ENCODE measurements around the gene WWOX. TPM values are rescaled to one million over a fixed set of nuclear protein-coding genes. Genes with fewer than 3 reads are reported as not detected.

The WWOX gene
- total RNA-seq, 1 donor from 2014 or later, result 16.1 TPM

DNA sequence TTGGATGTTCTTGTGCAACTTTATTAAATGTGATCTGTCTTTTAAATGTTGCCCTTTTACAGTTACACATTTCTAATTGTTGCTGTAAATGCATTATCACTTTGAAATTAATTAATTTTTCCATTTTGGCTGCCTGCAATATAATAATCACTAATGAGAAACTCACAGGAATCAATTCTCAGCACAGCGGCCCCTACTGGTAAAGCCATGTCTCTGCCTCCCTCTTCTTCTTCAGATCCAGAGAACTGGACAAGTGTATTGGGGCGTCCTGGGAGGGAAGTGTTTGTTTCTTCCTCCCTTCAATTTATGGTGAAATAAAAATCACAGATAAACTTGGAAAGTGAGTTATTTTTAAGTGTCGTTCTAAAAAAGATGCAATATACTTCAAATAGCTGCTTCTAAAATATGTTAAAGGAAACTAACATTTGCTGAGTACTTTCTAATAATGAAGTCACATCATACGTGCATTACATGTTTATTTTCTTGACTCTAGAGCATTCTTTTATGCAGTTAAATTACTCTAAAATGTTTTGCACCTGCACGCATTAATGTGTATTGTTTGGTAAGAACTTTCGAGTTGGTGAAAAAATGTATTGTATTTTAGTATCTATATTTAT is 338.0 kb downstream of the WWOX start:
- Mint-ChIP-seq H3K4me1 (no peaks in the 10 kb centered on the region), H3K27ac (no peak overlapping the region), H3K36me3 (ENCODE audit: low read depth) (no peaks in the 10 kb centered on the region), H3K27me3 (no peaks in the 10 kb centered on the region), H3K9me3 (no peaks in the 10 kb centered on the region), H3K4me3 (no peak overlapping the region)
- intact Hi-C loops (cut with micrococcal nuclease), result no loop called here
- peak; percentile 69 for DNase-seq

DNA sequence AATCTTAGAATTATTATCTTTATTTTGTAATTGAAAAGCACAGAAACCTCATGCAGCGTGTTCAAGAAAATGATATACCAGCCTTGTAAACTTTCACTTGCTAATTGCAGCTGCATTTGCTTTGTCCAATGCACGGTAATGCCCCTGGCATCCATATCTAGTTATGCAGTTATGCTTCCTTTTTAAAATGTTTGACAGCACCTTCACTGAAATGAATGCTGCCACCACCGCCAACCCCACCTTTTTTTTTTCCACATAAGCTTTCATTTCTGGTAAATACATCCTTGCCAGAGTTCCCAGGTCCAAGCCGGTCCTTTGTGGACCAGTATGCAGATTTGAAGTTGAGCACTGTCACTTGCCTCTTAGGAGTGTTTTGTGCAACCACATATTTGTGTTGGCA is 338.8 kb downstream of the WWOX start:
- no peaks in the 10 kb centered on the region for H3K4me1 Mint-ChIP-seq
- no peak overlapping the region for H3K27ac Mint-ChIP-seq
- no peaks in the 10 kb centered on the region for H3K9me3 Mint-ChIP-seq
- H3K27me3 Mint-ChIP-seq, result no peaks in the 10 kb centered on the region
- H3K36me3 Mint-ChIP-seq (ENCODE audit: low read depth), result no peaks in the 10 kb centered on the region
- intact Hi-C loops (cut with micrococcal nuclease), result no loop called here
- H3K4me3 Mint-ChIP-seq, result no peak overlapping the region
- no peak for DNase-seq

DNA sequence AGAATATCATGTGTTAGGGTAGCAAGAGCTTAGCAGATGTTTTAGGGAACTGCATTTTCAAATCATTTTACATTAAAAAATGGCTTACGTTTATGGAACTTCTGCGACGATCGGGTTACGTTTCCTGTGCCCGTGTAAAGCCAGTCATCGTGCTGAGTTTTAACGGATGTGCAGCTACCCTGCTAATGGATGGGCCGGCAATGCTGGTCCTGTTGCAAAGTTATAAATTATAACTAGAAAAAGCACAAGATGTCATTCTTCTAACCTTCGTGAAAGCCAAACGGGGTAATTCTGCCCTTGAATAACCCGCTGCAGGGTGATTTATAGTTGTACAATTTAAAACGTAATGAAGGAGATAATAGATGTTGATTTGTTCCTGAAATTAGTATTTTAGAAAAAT is 339.2 kb downstream of the WWOX start:
- intact Hi-C loops (cut with micrococcal nuclease), result no loop called here

DNA sequence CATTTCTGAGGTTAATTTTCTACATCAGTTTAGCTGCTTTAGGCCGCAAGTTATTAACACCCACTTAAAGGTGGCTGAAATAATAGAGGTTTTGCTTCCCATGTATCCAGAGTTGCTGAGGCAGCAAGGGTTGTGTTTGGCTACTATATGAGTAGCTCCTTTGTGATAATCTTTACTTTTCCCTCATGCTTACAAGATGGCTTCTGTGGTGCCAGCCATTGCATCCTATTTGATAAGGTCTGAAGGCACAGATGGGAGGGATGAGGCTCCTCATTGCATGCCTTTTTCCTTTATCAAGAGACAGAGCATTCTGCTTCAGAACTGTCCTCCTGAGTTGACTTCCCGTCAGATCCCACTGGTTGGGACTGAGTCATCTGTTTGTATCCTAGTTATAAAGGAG is 340.2 kb downstream of the WWOX start:
- Mint-ChIP-seq H3K4me3 (no peak overlapping the region), H3K27ac (no peak overlapping the region), H3K27me3 (no peaks in the 10 kb centered on the region), H3K4me1 (peaks cover 4% of the 10 kb centered on the region), H3K9me3 (no peaks in the 10 kb centered on the region), H3K36me3 (ENCODE audit: low read depth) (no peaks in the 10 kb centered on the region)
- intact Hi-C loops (cut with micrococcal nuclease), result no loop called here
- DNase-seq, result no peak

More for the DNA sequence above, 339.2 kb downstream of the WWOX start:
- no peak for DNase-seq
- no peak overlapping the region for H3K4me3 Mint-ChIP-seq
- H3K27me3 Mint-ChIP-seq, result no peaks in the 10 kb centered on the region
- H3K9me3 Mint-ChIP-seq, result no peaks in the 10 kb centered on the region
- no peaks in the 10 kb centered on the region for H3K36me3 Mint-ChIP-seq (ENCODE audit: low read depth)
- no peak overlapping the region for H3K27ac Mint-ChIP-seq
- peaks cover 3% of the 10 kb centered on the region for H3K4me1 Mint-ChIP-seq

DNA sequence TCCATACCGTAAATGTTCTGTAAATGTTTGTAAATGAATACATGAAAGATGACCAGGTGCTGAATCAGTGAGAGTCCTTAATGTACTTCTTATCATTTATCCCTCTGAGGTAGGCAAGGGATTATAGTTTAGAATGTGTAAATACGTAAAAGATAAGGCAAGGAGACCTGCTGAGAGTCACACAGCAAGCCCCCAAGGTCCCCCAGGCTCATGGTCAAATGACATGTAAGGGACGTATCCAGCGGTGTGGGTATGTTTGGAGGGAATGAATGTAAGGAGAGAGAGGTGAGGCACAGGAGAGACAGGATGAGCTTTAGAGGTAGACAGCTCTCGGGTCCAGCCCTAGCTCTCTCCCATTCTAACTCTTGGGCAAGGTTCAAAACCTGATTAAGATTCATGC is 341.8 kb downstream of the WWOX start:
- no peaks in the 10 kb centered on the region for H3K36me3 Mint-ChIP-seq (ENCODE audit: low read depth)
- no peak overlapping the region for H3K27ac Mint-ChIP-seq

DNA sequence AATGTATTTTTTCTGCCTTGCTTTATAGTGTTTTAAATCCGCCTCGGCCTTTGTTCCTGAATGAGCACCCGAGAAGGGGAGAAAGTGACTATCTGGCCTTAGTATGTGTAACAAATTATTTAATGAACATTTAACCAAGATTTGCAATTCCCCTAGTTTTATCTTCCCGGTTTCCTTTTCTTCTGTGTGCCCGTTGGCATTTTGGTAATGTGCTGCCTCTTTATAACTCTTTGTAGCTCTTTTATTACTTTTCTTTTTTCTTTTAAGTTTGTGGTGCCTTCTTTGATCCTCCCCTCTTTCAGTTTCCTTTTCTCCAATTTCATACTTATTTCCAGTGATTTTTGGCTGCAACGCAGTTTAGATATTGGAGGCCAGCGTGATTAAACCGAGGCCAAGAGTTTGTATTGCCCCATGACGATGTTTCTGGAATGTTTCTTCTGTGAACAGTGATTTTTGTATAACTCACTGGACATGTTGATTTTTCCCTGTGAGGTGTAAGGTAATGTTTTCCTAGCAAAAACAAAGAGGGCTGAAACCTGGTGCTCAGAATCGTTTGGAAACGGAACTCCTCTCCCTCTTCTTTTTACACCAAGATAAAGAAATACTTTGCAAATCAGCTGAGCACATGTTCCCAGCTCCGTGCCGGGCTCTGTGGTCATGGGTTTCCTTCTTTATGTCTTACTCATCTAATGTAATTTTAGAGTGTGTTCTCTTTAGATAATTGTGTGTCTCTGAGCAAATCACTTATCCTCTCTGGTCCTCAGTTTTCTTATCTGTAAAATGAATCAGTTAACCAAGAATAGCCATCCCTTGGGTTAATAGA is 344.3 kb downstream of the WWOX start:
- peaks cover 4% of the 10 kb centered on the region for H3K4me1 Mint-ChIP-seq
- no peaks in the 10 kb centered on the region for H3K9me3 Mint-ChIP-seq
- H3K27ac Mint-ChIP-seq, result no peak overlapping the region
- DNase-seq, result no peak
- no peak overlapping the region for H3K4me3 Mint-ChIP-seq
- intact Hi-C loops (cut with micrococcal nuclease), result no loop called here
- H3K27me3 Mint-ChIP-seq, result no peaks in the 10 kb centered on the region
- no peaks in the 10 kb centered on the region for H3K36me3 Mint-ChIP-seq (ENCODE audit: low read depth)

More for the DNA sequence above, 341.8 kb downstream of the WWOX start:
- DNase-seq, result no peak
- intact Hi-C loops (cut with micrococcal nuclease), result no loop called here
- H3K4me1 Mint-ChIP-seq, result peaks cover 4% of the 10 kb centered on the region
- no peaks in the 10 kb centered on the region for H3K27me3 Mint-ChIP-seq
- H3K4me3 Mint-ChIP-seq, result no peak overlapping the region
- H3K9me3 Mint-ChIP-seq, result no peaks in the 10 kb centered on the region

DNA sequence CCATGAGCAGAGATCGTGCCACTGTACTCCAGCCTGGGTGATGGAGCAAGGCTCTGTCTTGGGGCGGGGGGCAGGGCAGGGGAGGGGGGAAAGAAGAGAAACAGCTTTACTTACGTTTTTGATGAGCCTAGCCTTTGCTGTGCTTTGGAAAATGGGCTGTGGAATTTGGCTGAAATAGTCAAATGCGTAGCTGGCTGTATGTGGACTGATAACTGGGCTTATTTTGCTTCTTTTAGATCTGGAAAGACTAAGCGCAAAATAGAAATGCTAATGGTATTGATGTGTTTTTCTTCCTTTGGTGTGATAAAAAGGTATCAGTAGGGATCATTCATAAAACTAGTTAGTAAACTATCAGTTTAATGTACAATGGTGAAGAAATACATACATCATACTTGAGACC is 346.4 kb downstream of the WWOX start:
- H3K4me3 Mint-ChIP-seq, result no peak overlapping the region
- H3K4me1 Mint-ChIP-seq, result peaks cover 4% of the 10 kb centered on the region
- no peak for DNase-seq
- intact Hi-C loops (cut with micrococcal nuclease), result no loop called here
- no peaks in the 10 kb centered on the region for H3K9me3 Mint-ChIP-seq
- no peaks in the 10 kb centered on the region for H3K36me3 Mint-ChIP-seq (ENCODE audit: low read depth)
- H3K27ac Mint-ChIP-seq, result no peak overlapping the region
- H3K27me3 Mint-ChIP-seq, result no peaks in the 10 kb centered on the region

DNA sequence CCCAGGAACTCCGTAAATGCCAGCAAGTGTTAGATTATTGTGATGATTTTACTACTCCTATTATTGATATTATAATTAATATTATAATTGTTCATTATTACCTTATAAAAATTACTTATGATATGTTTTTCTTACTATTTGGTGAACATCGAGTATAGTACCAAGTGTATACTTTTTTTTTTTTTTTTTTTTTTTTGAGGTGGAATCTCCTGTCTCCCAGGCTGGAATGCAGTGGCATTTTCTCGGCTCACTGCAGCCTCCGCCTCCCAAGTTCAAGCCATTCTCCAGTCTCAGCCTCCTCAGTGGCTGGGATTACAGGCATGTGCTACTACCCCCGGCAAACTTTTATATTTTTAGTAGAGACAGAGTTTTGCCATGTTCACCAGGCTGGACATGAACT is 347.0 kb downstream of the WWOX start:
- no peak for DNase-seq
- intact Hi-C loops (cut with micrococcal nuclease), result no loop called here
- Mint-ChIP-seq H3K36me3 (ENCODE audit: low read depth) (no peaks in the 10 kb centered on the region), H3K4me3 (no peak overlapping the region), H3K27ac (no peak overlapping the region), H3K9me3 (no peaks in the 10 kb centered on the region), H3K27me3 (no peaks in the 10 kb centered on the region), H3K4me1 (peaks cover 4% of the 10 kb centered on the region)

DNA sequence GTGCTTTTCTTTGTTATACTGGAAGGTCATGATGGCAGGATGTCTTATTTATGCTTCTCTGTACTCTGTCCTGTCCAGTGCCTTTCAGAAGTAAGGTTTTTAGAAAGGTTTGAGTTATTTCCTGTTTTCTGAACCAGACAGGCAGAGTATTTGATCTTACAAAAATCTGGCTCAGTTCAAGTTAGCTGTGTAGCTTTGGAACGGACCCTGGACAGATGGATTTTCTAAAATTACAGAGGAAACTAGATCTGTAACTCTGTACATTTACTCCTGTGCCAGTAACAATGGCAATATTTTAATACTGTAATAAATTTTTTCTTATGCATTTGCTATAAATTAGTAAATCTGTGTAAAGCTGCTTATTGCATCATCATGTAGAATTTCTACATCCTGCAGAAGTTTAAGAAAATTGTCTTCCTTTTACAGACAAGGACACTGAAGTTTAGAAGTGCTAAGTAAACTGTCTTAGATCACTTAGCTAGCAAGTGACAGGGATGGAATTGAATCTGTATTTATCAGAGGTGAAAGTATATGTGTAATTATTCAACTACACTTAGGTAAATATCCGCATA is 347.6 kb downstream of the WWOX start:
- no peaks in the 10 kb centered on the region for H3K36me3 Mint-ChIP-seq (ENCODE audit: low read depth)
- H3K9me3 Mint-ChIP-seq, result no peaks in the 10 kb centered on the region
- H3K27me3 Mint-ChIP-seq, result no peaks in the 10 kb centered on the region
- DNase-seq, result no peak
- no peak overlapping the region for H3K27ac Mint-ChIP-seq
- no peak overlapping the region for H3K4me3 Mint-ChIP-seq
- peaks cover 4% of the 10 kb centered on the region for H3K4me1 Mint-ChIP-seq
- intact Hi-C loops (cut with micrococcal nuclease), result no loop called here

DNA sequence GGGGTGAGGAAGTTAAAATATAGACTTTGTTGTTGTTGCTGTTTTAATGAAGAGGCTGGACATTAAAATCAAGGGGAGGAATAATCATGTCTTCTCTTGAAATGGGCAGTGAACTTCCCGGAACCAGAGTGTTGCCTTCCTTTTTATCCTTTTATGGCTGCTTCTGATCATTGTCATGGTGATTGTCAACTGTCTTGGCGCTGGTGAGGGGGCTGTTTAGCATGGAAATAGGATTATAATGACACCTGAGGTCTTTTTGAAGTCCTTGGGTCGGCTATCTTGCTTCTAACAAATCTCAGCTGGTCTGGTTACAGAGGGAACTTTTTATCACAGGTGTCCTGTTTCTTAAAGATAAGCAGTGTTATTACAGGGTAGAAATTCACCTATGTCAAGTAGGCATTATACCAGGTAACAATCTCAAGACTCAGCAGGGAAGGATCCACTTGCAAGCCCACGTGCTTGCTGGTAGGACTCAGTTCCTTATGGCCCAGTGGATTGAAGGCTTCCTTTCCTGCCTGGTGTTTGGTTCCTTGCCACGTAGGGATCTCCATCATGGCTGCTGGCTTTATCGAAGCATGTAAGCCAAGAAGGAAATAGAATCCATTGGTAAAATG is 349.3 kb downstream of the WWOX start:
- no peak overlapping the region for H3K4me3 Mint-ChIP-seq
- H3K27me3 Mint-ChIP-seq, result no peaks in the 10 kb centered on the region
- no peak overlapping the region for H3K27ac Mint-ChIP-seq
- peaks cover under 1% of the 10 kb centered on the region for H3K4me1 Mint-ChIP-seq
- DNase-seq, result no peak
- no peaks in the 10 kb centered on the region for H3K36me3 Mint-ChIP-seq (ENCODE audit: low read depth)
- intact Hi-C loops (cut with micrococcal nuclease), result no loop called here
- H3K9me3 Mint-ChIP-seq, result no peaks in the 10 kb centered on the region

DNA sequence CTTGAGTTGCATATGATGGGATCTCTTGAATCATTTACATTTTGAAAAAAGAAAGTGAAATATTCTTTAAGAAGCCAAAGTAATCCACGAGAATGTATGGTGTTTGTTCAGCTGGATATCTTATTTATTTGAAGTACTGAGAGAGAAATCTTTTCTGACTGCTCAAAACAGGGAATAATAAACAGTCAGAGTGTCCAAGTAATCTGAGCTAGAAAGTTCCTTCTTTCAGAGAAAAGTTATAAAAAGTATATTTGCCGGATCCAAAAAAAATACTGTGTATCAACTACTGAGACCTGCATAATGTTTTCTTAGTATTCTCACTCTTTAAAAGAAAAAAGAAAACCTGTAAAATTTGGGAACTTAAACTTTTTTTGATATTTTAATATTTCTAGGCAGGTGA is 350.8 kb downstream of the WWOX start:
- Mint-ChIP-seq H3K4me3 (no peak overlapping the region), H3K27me3 (no peaks in the 10 kb centered on the region), H3K9me3 (peaks cover 3% of the 10 kb centered on the region), H3K27ac (no peak overlapping the region), H3K4me1 (no peaks in the 10 kb centered on the region), H3K36me3 (ENCODE audit: low read depth) (no peaks in the 10 kb centered on the region)
- intact Hi-C loops (cut with micrococcal nuclease), result no loop called here
- DNase-seq, result no peak

DNA sequence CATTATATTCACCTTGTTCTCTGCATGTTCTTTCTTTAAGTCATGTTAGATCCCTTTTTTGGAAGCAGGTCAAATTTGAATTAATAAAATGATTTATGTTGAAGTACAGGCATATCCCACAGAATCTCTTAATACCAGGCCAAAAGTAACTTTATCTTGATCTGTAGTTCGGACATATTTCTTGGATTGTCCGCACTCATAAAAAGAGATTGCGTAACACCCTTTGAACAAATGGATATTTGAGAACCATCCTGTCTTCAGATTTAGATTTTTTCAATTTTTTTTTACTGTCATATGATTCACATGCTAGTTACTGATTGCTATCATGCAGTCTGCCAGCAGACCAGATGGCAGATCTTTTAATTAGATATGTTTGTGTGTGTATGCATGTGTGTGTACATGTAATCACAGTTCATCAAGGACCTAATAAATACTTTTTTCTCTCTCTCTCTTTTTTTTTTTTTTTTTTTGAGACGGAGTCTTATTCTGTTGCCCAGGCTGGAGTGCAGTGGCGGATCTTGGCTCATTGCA is 352.6 kb downstream of the WWOX start:
- Mint-ChIP-seq H3K27me3 (no peaks in the 10 kb centered on the region), H3K27ac (no peak overlapping the region), H3K4me1 (no peaks in the 10 kb centered on the region), H3K9me3 (peaks cover 3% of the 10 kb centered on the region), H3K4me3 (no peak overlapping the region), H3K36me3 (ENCODE audit: low read depth) (no peaks in the 10 kb centered on the region)
- no peak for DNase-seq
- intact Hi-C loops (cut with micrococcal nuclease), result no loop called here

DNA sequence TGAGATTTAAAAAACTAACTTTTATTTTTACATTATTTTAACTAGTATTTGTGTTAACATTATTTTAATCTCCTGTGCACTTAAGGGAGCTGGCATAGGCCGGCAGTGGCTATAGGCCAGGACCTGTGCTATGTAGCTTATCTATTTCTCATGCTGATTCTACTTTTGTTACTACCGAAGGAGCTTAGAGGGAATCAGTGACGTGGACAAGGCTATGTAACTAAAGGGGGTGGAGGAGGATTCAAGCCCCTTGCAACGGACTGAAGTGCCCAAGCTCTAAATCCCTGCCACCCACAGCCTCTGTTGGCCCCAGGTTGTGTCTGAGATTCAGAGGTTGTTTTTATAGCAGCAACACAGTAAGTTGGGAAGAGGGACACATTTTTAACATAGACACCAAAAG is 356.4 kb downstream of the WWOX start:
- no peak overlapping the region for H3K27ac Mint-ChIP-seq

DNA sequence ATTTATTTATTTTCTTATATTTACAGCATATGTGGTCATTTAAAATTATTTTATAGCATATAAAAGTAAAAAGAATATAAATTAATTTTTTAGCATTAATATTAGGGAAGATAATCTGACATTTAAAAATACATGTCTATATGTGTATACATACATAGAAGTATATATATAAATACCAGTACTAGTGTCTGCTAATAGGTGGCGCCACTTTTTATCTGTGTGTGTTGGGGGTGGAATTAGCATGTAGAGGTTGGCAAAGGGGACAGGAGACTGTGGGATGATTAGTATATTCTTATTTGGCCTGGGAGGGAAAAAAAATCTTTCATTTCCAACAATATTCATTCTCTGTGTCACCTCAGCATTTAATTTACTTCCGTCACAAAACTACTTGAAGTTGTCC is 359.1 kb downstream of the WWOX start:
- H3K27me3 Mint-ChIP-seq, result no peaks in the 10 kb centered on the region
- peaks cover 3% of the 10 kb centered on the region for H3K9me3 Mint-ChIP-seq
- no peaks in the 10 kb centered on the region for H3K36me3 Mint-ChIP-seq (ENCODE audit: low read depth)
- H3K27ac Mint-ChIP-seq, result no peak overlapping the region
- H3K4me1 Mint-ChIP-seq, result no peaks in the 10 kb centered on the region
- intact Hi-C loops (cut with micrococcal nuclease), result no loop called here
- no peak overlapping the region for H3K4me3 Mint-ChIP-seq
- no peak for DNase-seq

More for the DNA sequence above, 356.4 kb downstream of the WWOX start:
- no peaks in the 10 kb centered on the region for H3K27me3 Mint-ChIP-seq
- H3K4me3 Mint-ChIP-seq, result no peak overlapping the region
- no peaks in the 10 kb centered on the region for H3K36me3 Mint-ChIP-seq (ENCODE audit: low read depth)
- peaks cover 3% of the 10 kb centered on the region for H3K9me3 Mint-ChIP-seq
- intact Hi-C loops (cut with micrococcal nuclease), result no loop called here
- DNase-seq, result no peak
- no peaks in the 10 kb centered on the region for H3K4me1 Mint-ChIP-seq
